ENCODE results near the gene ISX.

Gene ISX

DNA sequence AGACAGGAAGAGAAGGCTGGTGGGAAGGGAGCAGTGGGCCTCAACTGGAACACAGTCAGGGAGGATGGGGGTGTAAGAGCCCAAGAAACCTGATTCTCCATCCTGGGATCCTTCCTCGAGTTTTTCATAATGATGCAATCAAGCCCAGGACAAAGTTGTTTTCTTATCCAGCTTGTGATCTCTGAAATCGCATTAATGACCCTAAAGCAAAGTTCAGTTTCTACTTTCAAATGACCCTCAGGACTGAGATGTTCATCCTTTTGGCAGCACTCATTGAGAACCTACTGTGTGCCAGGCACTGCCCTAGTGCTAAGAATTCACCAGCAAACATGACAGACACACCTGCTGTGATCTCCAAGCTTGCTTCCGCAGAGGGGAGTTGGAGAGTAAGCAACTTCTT is 45.3 kb downstream of the ISX start:
- no peak for DNase-seq (ENCODE audit: low read depth, low spot score)

DNA sequence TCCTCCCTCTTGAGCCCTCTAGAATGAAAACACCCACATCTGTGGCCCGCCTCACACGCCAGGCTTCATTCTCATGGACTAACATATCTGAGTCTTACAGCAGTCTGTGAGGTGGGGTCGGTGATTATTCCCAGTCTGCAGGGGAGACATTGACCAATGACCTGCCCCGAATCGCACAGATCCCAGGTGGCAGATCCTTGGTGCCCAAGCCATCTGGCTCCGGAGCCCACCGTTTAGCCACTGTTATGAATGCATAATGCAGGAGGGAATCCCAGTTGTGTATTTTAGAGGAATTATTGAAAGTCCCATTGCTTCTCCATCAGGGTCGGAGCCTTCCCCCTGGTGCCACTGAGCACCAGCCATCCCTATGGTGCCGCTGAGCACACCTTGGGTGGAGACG is 47.4 kb downstream of the ISX start:
- DNase-seq (ENCODE audit: low read depth, low spot score): no peak

DNA sequence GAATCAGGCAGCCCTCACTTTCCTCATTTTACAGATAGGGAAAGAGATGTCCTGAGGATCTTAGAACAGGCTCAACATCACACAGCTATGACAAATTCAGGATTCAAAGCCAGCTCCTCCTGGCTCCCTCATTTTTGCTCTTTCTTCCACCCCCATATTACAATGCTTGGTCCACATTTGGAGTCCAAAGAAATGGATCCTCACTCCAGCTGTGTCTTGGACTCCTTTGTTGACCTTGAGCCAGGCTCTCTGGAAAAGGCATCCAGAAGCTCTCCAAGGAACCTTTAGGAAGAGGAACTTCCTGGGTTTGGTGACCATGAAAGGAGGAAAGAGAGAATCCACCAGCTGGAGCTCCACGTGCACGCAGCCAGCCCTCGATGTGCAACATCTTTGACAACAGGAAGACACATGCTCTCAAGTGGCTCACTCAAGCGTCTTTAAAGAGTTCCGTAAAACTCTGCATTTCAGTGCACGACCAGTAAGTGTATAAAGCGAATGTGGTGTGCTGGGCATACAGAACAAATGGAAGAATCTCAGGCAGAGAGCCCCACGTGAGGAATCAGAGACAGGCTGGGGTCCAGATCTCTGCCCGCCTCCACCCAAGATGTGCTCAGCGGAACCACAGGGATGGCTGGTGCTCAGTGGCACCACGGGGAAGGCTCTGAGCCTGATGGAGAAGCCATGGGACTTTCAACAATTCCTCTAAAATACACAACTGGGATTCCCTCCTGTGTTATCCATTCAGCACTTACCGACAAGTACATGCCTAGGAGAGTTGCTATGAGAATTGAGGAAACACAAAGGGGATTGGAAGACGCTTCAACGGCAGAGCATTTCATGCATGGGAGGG is 48.4 kb downstream of the ISX start:
- DNase-seq (ENCODE audit: low read depth, low spot score): no peak

DNA sequence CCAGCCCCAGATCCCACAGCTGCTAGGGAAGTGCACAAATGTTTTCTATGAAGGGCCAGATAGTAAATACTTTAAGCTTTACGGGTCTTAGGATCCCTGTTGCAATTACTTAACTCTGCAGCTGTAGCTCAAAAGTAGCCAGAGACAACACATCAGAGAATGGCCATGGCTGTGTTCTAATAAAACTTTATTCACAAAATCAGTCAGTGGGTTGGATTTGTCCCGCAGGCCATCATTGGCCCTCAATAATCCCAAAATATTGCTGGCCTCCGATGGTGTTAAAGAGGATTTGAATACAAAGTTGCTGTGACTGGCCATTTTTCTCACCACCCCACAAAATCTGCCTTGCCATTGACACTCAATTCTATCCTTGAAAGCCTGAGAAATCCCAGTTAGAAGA is 49.6 kb downstream of the ISX start:
- no peak for DNase-seq (ENCODE audit: low read depth, low spot score)

DNA sequence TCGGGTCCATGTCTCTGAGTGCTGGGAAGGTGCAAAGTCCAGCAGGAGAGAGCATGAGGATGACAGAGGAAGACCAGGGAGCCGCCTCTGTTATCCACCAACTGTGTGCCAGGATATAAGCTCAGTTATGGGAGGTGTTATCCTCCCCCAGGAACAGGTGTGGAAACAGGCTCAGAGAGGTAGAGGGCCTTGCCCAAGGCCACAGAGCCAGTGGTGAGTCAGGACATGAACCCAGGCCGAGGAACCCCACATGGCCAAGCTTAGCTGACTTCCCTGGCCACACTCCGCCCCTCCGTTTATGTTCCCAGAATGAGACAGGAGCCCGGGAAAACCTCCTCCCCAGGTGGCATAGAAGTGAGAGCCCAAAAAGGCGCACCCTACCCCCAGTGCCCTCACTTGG is 50.3 kb downstream of the ISX start:
- no peak for DNase-seq (ENCODE audit: low read depth, low spot score)

DNA sequence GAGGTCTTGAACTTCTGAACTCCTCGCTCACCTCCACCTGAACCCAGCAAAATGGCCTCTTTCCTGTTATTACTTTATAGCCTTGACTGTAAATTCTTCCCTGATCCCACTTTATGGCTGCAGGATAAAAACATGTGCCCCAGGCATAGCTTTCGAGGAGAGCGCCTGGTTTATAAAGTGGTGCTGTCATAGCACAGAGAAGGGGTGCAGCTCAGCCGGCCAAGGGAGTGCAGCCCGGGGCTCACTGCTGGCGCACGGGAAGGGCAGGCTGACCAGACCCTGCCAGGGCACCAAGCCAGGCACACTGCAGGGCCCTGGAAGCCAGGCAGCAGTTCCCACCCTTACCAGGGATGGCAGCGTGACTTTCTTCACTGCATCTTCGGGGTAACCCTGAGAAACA is 50.9 kb downstream of the ISX start:
- DNase-seq (ENCODE audit: low read depth, low spot score): no peak

DNA sequence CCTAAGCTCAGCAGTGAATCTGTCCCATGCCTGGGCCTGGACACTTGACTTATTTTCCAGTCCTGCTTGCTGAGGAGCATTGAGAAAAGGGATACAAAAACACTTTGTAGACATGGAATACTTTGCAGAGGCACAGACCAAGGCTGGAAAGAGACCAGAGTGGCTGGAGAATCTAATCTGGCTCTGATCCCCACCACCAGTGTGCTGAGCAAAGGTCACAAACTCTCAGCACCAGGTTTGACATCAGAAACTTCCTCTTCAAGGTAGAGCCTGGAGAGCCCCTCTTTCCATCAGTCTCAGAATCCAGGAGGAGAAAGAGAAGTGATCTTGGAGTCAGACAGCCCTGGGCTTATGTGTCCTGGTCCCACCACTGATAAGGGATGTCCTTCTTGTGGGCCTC is 53.5 kb downstream of the ISX start:
- no peak for DNase-seq (ENCODE audit: low read depth, low spot score)

DNA sequence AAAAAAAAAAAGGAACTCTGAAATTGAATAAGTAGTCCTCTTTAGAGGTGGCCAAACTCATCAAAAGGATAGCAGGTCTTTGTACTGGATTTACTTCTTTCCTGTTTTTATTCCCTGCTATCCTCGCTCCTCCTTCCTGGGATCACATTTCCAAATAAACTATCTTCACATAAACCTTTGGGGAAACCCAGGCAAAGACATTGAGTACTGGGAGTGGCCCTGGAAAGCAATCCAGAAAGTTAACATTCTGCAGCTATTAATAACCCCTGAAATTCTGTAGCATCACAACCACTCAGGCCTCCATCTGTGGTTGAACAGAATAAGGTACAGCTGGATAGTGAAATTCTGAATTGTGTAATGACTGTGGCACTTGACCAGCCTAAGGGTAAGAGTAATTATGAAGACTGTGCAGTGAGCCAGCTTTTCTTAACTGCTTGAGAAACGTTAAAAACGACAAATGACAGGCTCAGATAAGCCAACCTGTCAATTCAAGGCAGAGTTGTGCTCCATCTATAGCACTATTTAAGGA is 58.8 kb downstream of the ISX start:
- no peak for DNase-seq (ENCODE audit: low read depth, low spot score)

DNA sequence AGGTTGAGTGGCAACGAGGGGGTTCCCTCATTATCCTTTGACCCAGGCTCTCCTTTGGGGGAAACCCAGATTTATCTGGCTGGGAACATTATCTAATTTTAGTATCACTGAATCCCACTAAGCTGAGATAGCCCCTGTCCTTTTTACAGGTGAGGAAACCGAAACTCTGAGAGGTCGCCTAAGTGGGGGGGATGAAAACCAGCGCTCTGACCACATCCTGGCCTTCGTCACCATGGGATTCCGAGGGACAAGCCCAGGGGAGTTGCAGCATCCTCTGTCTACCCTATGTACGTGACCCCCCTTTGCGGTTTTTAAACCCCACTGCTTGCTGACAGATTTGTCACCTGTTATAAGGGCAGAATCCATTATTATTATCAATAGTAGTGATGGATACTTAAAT is 61.0 kb downstream of the ISX start:
- no peak for DNase-seq (ENCODE audit: low read depth, low spot score)

DNA sequence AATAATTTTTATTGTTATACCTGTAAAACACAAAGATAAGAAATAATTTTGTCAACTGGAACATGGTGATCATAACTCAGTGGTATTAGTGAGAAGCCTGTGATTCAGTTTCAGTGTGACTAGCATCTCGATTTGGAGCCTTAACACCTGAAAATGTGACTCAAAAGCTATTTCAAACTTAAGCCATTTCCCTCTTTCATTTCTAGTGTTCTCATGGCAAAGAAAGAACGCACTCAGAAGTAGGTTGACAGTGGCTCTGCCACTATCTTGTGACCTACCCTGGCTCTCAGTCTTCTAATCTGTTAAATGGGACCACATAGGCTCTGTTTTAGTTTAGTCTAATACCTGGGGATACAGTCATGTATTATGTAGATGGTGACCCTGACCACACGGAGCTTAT is 62.7 kb downstream of the ISX start:
- no peak for DNase-seq (ENCODE audit: low read depth, low spot score)

DNA sequence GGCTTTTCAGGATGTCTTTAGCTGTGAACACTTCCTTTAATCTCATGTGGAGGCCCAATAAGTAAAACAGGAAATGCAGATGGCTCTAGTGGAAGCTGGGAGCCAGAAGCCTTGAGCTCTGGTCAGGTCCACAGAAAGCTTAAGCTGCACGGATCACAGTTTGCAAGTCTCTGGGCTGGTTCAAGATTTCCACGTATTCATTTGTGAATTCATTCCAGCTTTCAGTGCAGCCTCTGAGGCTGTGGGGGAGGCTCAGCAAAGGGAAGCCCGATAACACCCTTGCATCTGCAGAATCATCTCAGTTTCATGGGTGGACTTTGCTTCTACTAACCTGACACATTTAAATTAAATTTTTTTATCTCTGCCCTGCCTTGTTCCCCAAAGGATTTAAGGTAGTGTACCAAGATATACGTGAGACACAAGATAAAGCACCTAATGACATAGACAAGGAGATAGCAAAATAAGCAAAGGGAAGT is 65.6 kb downstream of the ISX start:
- DNase-seq (ENCODE audit: low read depth, low spot score): no peak

DNA sequence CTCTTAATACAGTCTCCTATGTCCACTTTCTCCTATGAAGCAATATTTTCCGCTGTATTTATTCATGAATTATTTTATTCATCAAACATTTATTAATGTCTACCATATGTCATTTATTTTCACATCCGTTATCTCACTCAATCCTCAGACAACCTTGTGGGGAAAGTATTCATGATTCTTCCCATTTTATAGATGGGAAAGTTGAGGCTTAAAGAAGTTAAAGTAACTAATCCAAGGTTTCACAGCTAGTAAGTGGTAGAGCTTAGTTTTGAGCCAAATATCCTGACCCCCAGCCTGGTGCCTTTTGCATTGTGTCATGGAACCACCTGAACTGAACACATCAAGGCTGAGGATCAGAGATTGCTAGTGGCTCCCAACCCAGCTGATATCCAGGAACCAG is 66.6 kb downstream of the ISX start:
- DNase-seq (ENCODE audit: low read depth, low spot score): no peak

DNA sequence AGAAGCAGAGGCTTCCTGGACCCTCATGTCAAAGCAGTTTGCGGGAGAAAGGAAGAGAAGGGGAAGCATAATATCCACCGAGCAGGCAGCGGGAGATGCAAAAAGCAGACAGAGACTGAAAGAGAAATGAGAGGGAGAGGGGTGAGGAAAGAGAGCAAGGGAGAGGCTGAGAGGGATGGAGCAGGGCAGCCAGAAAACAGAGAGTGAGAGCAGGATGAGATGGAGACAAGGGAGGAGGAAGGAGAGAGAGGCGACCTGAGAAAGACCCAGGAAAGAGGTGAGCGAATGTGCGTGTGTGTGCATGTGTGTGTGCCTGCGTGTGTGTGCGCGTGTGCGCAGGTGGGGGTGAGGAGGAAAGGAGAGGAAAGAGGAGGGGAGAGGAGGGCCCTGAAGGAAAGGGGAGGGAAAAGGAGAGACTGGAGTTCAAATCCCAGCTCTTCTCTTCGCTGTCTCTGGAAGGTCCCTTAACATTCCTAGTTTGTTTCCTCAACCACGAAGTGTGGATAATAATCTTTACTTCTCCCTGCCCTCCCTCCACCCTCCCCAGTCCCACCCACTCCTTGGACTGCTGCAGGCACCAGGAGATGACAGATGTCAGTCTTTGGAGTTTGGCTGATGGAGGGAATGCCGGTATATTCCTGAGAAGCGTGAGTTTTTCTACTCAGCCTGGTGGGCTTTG is 67.9 kb downstream of the ISX start:
- no peak for DNase-seq (ENCODE audit: low read depth, low spot score)

DNA sequence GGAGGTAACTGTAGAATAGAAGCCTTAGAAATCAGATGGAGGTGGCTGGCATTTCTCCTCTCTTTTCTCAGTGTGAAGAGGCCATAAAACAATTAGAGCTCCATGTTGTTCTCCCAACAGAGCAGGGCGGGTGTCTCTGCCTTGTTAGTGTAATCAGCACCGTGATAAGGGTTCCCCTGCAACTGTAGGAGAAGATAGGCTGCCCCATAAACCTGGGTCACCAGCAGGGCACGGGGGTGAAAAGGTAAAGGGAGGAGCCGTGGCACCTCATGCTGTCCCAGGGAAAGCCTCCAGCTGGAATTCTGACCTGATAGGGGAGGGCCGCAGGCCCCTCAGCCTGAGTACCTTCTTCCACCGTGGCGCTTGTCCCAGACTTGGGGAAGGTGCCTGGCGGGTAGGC is 68.7 kb downstream of the ISX start:
- no peak for DNase-seq (ENCODE audit: low read depth, low spot score)

DNA sequence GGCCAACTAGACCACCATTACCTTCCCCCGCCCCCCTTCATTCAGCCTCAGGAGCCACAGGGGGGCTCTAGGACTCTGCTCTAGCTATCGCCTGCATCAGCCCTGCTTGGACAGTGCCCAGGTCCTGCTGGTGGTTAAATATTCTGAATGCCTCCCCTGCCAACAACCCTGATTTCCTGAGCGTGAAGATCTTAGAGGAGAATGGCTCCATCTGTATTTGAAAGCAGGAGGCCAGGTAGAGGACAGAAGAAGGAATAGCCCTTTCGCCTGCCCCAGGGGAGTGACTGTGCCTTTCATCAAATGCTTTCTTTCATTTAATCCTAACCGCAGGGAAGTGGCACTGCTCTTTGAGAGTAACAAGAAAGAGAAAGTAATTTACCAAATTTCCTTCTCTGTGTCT is 69.2 kb downstream of the ISX start:
- no peak for DNase-seq (ENCODE audit: low read depth, low spot score)
